Measurements from ENCODE around the gene CD200R1L.

- TF ChIP-seq RFXANK (CRISPR knock-in tag; IDR thresholded peaks at IDR 0.05): no peak
- TF ChIP-seq ZBTB20 (CRISPR knock-in tag; IDR thresholded peaks at IDR 0.05; ENCODE audit: borderline replicate concordance, low read depth): no peak
- TF ChIP-seq CTCF (CRISPR knock-in tag; IDR thresholded peaks at IDR 0.05): no peak
- no peak for TF ChIP-seq EZH2 (conservative IDR thresholded peaks at IDR 0.05; ENCODE audit: low read depth, low read length)
- no peak for TF ChIP-seq NR3C1 (CRISPR knock-in tag; IDR thresholded peaks at IDR 0.05)
Measured at GRCh38 chr3:112846764-112847163, at the start of gene CD200R1L.
